Measurements from ENCODE around the gene TIMP4.

DNA sequence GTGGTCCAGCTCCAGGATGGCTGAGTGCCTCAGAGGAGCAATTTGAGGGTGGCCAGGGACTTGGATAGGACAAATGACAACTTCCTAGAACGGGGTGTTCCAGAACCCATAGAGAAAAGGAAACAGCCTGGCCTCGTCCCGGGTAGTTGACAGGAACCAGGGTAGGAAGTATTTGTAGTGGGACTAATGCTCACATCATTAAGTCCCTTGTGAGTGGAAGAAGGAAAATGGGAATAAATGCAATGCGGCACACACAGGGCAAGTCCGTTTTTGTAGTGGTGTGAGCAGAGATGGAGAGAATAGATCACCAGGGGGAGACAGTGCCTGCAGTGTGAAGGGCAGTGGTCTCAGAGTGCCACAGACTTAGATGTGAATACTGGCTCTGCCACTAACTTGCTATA, 19.6 kb downstream of the TIMP4 start:
- TF ChIP-seq, protein P1, sequence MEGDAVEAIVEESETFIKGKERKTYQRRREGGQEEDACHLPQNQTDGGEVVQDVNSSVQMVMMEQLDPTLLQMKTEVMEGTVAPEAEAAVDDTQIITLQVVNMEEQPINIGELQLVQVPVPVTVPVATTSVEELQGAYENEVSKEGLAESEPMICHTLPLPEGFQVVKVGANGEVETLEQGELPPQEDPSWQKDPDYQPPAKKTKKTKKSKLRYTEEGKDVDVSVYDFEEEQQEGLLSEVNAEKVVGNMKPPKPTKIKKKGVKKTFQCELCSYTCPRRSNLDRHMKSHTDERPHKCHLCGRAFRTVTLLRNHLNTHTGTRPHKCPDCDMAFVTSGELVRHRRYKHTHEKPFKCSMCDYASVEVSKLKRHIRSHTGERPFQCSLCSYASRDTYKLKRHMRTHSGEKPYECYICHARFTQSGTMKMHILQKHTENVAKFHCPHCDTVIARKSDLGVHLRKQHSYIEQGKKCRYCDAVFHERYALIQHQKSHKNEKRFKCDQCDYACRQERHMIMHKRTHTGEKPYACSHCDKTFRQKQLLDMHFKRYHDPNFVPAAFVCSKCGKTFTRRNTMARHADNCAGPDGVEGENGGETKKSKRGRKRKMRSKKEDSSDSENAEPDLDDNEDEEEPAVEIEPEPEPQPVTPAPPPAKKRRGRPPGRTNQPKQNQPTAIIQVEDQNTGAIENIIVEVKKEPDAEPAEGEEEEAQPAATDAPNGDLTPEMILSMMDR (IDR thresholded peaks at IDR 0.05) = peak; percentile 75
- TF ChIP-seq, protein P2, sequence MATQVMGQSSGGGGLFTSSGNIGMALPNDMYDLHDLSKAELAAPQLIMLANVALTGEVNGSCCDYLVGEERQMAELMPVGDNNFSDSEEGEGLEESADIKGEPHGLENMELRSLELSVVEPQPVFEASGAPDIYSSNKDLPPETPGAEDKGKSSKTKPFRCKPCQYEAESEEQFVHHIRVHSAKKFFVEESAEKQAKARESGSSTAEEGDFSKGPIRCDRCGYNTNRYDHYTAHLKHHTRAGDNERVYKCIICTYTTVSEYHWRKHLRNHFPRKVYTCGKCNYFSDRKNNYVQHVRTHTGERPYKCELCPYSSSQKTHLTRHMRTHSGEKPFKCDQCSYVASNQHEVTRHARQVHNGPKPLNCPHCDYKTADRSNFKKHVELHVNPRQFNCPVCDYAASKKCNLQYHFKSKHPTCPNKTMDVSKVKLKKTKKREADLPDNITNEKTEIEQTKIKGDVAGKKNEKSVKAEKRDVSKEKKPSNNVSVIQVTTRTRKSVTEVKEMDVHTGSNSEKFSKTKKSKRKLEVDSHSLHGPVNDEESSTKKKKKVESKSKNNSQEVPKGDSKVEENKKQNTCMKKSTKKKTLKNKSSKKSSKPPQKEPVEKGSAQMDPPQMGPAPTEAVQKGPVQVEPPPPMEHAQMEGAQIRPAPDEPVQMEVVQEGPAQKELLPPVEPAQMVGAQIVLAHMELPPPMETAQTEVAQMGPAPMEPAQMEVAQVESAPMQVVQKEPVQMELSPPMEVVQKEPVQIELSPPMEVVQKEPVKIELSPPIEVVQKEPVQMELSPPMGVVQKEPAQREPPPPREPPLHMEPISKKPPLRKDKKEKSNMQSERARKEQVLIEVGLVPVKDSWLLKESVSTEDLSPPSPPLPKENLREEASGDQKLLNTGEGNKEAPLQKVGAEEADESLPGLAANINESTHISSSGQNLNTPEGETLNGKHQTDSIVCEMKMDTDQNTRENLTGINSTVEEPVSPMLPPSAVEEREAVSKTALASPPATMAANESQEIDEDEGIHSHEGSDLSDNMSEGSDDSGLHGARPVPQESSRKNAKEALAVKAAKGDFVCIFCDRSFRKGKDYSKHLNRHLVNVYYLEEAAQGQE (IDR thresholded peaks at IDR 0.05; ENCODE audit: insufficient read depth in 1 of 2, low read depth in 2 of 2, low read length in 1 of 2) = no peak
- no peak for TF ChIP-seq POLR2AphosphoS5 (IDR thresholded peaks at IDR 0.05; ENCODE audit: low read depth, low read length)
- no peak for TF ChIP-seq SIN3A (IDR thresholded peaks at IDR 0.05; ENCODE audit: borderline replicate concordance, insufficient read depth, low read depth, low read length)

Measured in Panc1 (cell line).